ENCODE results near the gene SLC10A7.
"Not testable (repeated sequence)": the region's sequence is repeated elsewhere in the genome, so short reads cannot be mapped to it uniquely, and the experiment has no call there.

GRCh38 chr4:146350114-146350513 lies 171.6 kb downstream of the SLC10A7 start:
- TF ChIP-seq CTCF (IDR thresholded peaks at IDR 0.05); EZH2 (IDR thresholded peaks at IDR 0.05; ENCODE audit: borderline replicate concordance, insufficient read depth, low read depth, low read length, poor library complexity, severe bottlenecking): not testable (repeated sequence)

Measured in B cell (primary cell).